ENCODE measurements around the gene GPR39. TPM values are rescaled to one million over a fixed set of nuclear protein-coding genes. Genes with fewer than 3 reads are reported as not detected.

Gene GPR39
- polyA plus RNA-seq, 1 experiment, result 2.9 TPM

DNA sequence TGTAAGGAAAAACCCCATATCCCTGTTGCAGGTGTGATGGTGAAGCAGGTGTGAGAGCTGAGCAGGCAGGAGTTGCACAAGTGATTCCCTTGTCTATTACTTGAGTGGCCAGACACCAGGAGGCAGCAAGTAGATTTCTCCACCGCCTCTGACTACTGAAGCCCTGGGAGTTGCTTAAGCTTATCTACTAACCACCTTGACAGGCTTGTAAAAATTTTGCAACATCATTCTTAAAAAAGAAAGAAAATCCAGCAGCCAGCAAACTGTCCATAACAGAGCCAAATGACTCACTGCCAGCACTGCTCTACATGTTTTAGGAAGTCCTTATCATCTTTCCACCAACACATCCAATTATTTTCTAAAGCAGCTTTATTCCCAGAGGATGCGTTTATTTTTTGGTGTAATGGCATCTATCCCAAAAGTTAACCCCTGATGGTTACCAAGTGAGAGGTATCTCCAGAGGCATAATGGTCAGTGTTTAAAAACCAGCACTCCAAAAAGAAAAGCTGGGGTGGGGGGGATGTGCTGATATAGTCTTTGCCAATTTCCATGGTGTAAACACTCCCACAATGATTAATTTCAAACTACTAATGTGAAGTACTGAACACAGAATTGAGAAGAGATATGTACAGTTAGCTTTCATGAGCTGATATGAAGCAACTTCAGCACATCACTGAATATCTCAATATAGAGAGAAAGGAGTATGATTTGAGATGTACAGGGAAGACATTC is 16.3 kb upstream of the GPR39 start:
- TF ChIP-seq, protein P1, sequence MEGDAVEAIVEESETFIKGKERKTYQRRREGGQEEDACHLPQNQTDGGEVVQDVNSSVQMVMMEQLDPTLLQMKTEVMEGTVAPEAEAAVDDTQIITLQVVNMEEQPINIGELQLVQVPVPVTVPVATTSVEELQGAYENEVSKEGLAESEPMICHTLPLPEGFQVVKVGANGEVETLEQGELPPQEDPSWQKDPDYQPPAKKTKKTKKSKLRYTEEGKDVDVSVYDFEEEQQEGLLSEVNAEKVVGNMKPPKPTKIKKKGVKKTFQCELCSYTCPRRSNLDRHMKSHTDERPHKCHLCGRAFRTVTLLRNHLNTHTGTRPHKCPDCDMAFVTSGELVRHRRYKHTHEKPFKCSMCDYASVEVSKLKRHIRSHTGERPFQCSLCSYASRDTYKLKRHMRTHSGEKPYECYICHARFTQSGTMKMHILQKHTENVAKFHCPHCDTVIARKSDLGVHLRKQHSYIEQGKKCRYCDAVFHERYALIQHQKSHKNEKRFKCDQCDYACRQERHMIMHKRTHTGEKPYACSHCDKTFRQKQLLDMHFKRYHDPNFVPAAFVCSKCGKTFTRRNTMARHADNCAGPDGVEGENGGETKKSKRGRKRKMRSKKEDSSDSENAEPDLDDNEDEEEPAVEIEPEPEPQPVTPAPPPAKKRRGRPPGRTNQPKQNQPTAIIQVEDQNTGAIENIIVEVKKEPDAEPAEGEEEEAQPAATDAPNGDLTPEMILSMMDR (IDR thresholded peaks at IDR 0.05; ENCODE audit: low read depth, low read length), result 0 out of 2 replicates have a peak, but pooled peaks have one; percentile 20
- ChIA-PET CTCF (interaction anchor here (1.0 kb wide), 1 partner anchor 147 kb away, joined by 3 read pairs; no protein-coding TSS in a partner anchor), POLR2A (no interaction called here)
- peak; percentile 18 for DNase-seq (ENCODE audit: low read depth, low spot score)
- H3K27ac ChIP-seq (ENCODE audit: low read depth, low read length), result no peak overlapping the region
- H3K4me3 ChIP-seq (ENCODE audit: low read depth, low read length), result no peak overlapping the region
- H3K27me3 ChIP-seq (ENCODE audit: control insufficient read depth, insufficient read depth, low read length), result peaks cover 3% of the 10 kb centered on the region
- no peaks in the 10 kb centered on the region for H3K9me3 ChIP-seq (ENCODE audit: control insufficient read depth, insufficient read depth, low read length)

DNA sequence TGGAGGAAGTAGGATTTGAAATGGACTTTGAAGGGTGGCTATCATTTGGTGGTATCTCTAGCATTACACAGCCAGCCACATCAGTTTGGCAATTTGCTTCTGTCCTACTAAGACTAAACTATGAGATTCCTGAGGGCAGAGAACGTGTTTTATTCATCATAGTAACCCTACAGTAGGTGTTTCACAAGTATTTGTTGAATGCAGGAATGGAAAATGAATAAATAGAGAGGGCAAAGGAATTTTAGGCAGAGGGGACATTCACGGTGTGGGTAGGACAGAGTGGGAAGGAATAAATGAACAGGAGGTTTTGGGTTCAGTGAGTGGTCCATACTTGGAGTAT is 15.7 kb upstream of the GPR39 start:
- no peak for DNase-seq (ENCODE audit: low read depth, low spot score)
- H3K4me3 ChIP-seq (ENCODE audit: low read depth, low read length), result no peak overlapping the region
- TF ChIP-seq, protein P1 (IDR thresholded peaks at IDR 0.05; ENCODE audit: low read depth, low read length), result no peak
- no peak overlapping the region for H3K27ac ChIP-seq (ENCODE audit: low read depth, low read length)
- POLR2A ChIA-PET, result no interaction called here
- peaks cover 3% of the 10 kb centered on the region for H3K27me3 ChIP-seq (ENCODE audit: control insufficient read depth, insufficient read depth, low read length)
- H3K9me3 ChIP-seq (ENCODE audit: control insufficient read depth, insufficient read depth, low read length), result no peaks in the 10 kb centered on the region
- CTCF ChIA-PET, result no interaction called here

DNA sequence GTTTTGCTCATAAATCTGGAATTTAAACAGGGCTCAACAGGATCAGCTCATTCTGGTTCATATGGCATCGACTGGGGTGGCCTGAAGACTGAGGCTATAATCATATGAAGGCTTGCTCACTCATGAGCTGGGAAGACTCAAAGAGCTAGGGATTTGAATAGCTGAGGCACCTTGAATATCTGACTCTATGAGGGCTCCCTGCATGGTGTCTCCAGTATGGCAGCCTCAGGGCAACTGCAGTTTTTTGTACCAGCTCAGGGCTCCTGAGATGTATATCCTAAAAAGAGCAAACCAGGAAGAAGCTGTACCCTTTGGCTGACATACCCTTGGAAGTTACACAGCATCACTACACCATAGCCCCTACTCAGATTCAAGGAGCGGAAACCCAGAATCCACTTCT is 15.3 kb upstream of the GPR39 start:
- no peak for DNase-seq (ENCODE audit: low read depth, low spot score)
- Histone ChIP-seq H3K4me3 (ENCODE audit: low read depth, low read length) (no peak overlapping the region), H3K27ac (ENCODE audit: low read depth, low read length) (no peak overlapping the region), H3K9me3 (ENCODE audit: control insufficient read depth, insufficient read depth, low read length) (no peaks in the 10 kb centered on the region), H3K27me3 (ENCODE audit: control insufficient read depth, insufficient read depth, low read length) (peaks cover 3% of the 10 kb centered on the region)
- ChIA-PET CTCF (no interaction called here), POLR2A (no interaction called here)
- TF ChIP-seq, protein P1 (IDR thresholded peaks at IDR 0.05; ENCODE audit: low read depth, low read length), result no peak

DNA sequence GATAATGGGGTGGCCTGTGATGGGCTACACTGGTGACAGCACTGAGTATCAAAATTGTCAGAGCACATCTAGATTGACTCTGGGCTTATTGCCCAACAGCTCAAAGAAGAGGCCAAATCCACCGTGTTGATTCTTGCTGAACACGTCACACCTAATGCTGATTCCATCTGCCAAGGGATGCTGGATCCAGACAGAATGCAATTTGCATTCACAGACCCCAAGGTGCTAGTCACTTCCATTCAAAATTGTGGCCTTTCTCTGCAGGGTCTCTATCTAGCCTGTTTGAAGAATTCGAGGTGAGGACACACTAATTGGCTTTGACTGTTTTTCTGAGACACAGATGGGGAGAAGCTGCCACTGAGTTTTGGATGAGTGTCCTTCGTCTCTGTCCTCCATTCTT is 13.5 kb upstream of the GPR39 start:
- no peak overlapping the region for H3K4me3 ChIP-seq (ENCODE audit: low read depth, low read length)

DNA sequence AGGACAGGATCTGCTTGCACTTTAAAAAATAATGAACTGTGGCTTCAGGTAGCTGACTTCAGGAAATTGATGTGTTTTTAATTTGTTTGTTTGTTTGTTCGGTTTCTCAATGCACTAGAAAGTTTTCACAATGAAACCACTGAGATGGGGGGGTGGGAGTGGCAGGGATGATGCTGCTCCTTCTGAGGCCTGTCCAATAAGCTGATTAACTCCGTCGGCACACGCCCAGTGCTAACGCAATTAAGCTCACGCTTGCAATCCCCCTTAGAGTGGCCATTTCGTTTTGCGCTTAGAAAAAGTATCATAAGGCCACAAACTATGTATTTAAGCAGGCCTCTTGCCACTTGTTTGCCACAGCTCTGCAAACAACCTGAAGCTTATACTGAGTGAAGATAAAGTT is 12.5 kb upstream of the GPR39 start:
- DNase-seq (ENCODE audit: low read depth, low spot score), result no peak
- TF ChIP-seq, protein P1 (IDR thresholded peaks at IDR 0.05; ENCODE audit: low read depth, low read length), result no peak

More for the DNA sequence above, 13.5 kb upstream of the GPR39 start:
- no peaks in the 10 kb centered on the region for H3K9me3 ChIP-seq (ENCODE audit: control insufficient read depth, insufficient read depth, low read length)
- no peak overlapping the region for H3K27ac ChIP-seq (ENCODE audit: low read depth, low read length)
- ChIA-PET CTCF (interaction anchor here (1.1 kb wide), 1 partner anchor 54 kb away, joined by 4 read pairs; no protein-coding TSS in a partner anchor), POLR2A (no interaction called here)
- no peak for DNase-seq (ENCODE audit: low read depth, low spot score)
- peaks cover 6% of the 10 kb centered on the region for H3K27me3 ChIP-seq (ENCODE audit: control insufficient read depth, insufficient read depth, low read length)
- TF ChIP-seq, protein P1 (IDR thresholded peaks at IDR 0.05; ENCODE audit: low read depth, low read length), result no peak

More for the DNA sequence above, 12.5 kb upstream of the GPR39 start:
- ChIA-PET CTCF (interaction anchor here (1.1 kb wide), 1 partner anchor 55 kb away, joined by 4 read pairs; no protein-coding TSS in a partner anchor), POLR2A (no interaction called here)
- Histone ChIP-seq H3K4me3 (ENCODE audit: low read depth, low read length) (no peak overlapping the region), H3K27me3 (ENCODE audit: control insufficient read depth, insufficient read depth, low read length) (peaks cover 6% of the 10 kb centered on the region), H3K9me3 (ENCODE audit: control insufficient read depth, insufficient read depth, low read length) (no peaks in the 10 kb centered on the region), H3K27ac (ENCODE audit: low read depth, low read length) (no peak overlapping the region)
